Mesenteric fat pad (tissue), 1 donor: ENCODE results near the gene RFX1. TPM values are rescaled to one million over a fixed set of nuclear protein-coding genes. Genes with fewer than 3 reads are reported as not detected.
"Not testable (repeated sequence)": the region's sequence is repeated elsewhere in the genome, so short reads cannot be mapped to it uniquely, and the experiment has no call there.

ENCODE experiments used
- DNase-seq: peaks from one replicate; pipeline ENCODE4 v3.0.0-alpha.2; 2020; ENCODE audit warnings: low spot score
- total RNA-seq: library from RNA; stranded (reverse); fragmentation: NEBNext Ultra II Directional; extraction: Animal tissue kit (Norgen Biotek cat#: 25700); gene quantifications from one replicate; pipeline ENCODE4 v1.2.1, GENCODE V29; 2021
- donor health status: DM: yes; HTN: yes; CAD: no.

RFX1 gene
- total RNA-seq, 1 donor from 2014 or later, result 12.2 TPM

GRCh38 chr19:14027856-14028450 lies 21.8 kb upstream of the RFX1 start, which contains the start of gene RLN3:
RLN3 (plus strand) TSS chr19:14028148; CDS start chr19:14028205, 57 bp downstream.
- DNase-seq, result no peak

- not testable (repeated sequence) for DNase-seq
Measured at GRCh38 chr19:14026652-14027192, 20.6 kb upstream of the RFX1 start.

GRCh38 chr19:14023404-14024235 lies 17.5 kb upstream of the RFX1 start:
- no peak for DNase-seq

- DNase-seq, result no peak
Measured at GRCh38 chr19:14022469-14022868, 16.3 kb upstream of the RFX1 start.

- no peak for DNase-seq
Measured at GRCh38 chr19:14021474-14021873, 15.4 kb upstream of the RFX1 start.

GRCh38 chr19:14019739-14020138 lies 13.6 kb upstream of the RFX1 start:
- not testable (repeated sequence) for DNase-seq

GRCh38 chr19:14019100-14019499 lies 13.0 kb upstream of the RFX1 start:
- DNase-seq, result no peak

- DNase-seq, result no peak
Measured at GRCh38 chr19:14015524-14016035, 9.5 kb upstream of the RFX1 start.

- no peak for DNase-seq
Measured at GRCh38 chr19:14012378-14012915, 6.3 kb upstream of the RFX1 start.

- peak; percentile 95 for DNase-seq
Measured at GRCh38 chr19:14006766-14007562, 844 bp upstream of the RFX1 start.

GRCh38 chr19:14005349-14006084 lies 603 bp downstream of the RFX1 start:
- peak; percentile 98 for DNase-seq

GRCh38 chr19:14004619-14005348 lies 1.3 kb downstream of the RFX1 start:
- DNase-seq, result no peak

- DNase-seq, result no peak
Measured at GRCh38 chr19:14003251-14004055, 2.7 kb downstream of the RFX1 start.

GRCh38 chr19:14002571-14003250 lies 3.4 kb downstream of the RFX1 start:
- no peak for DNase-seq

- no peak for DNase-seq
Measured at GRCh38 chr19:14000691-14001375, 5.3 kb downstream of the RFX1 start.

- no peak for DNase-seq
Measured at GRCh38 chr19:13999085-13999484, 7.0 kb downstream of the RFX1 start.

- no peak for DNase-seq
Measured at GRCh38 chr19:13998426-13998825, 7.7 kb downstream of the RFX1 start.

- no peak for DNase-seq
Measured at GRCh38 chr19:13997631-13997962, 8.5 kb downstream of the RFX1 start.
